Natural killer cell (primary cell): ENCODE data around the gene HMX1. TPM values are rescaled to one million over a fixed set of nuclear protein-coding genes. Genes with fewer than 3 reads are reported as not detected.

Experiments
- ATAC-seq, 3 donors: fragments of 150-1000 bp in 2 of 3; fragments of 200-7000 bp in 1 of 3; cut with Tn5 transposase; 1 replicate in 1 of 3; 2 replicates in 2 of 3; pipeline ENCODE4 v1.10.0; 2021; ENCODE audit warnings: mild to moderate bottlenecking in 2 of 3, moderate library complexity in 2 of 3
- DNase-seq, 2 donors: peaks; one replicate each; pipeline versions ENCODE4 v3.0.0 to v3.0.0-alpha.2; 2013 to 2021; ENCODE audit warnings: mixed read lengths in 1 of 2
- H3K27ac ChIP-seq: one replicate; pipeline ENCODE4 v1.5.1; 2013; ENCODE audit warnings: mild to moderate bottlenecking, low read length
- H3K27me3 ChIP-seq: one replicate; pipeline ENCODE4 v1.6.1; 2013; ENCODE audit warnings: low read length; ENCODE audit not compliant: control insufficient read depth, insufficient read depth
- H3K36me3 ChIP-seq: one replicate; pipeline ENCODE4 v1.6.1; 2013; ENCODE audit warnings: low read length; ENCODE audit not compliant: control insufficient read depth, insufficient read depth
- H3K4me1 ChIP-seq: one replicate; pipeline ENCODE4 v1.6.1; 2013; ENCODE audit warnings: low read length; ENCODE audit not compliant: control insufficient read depth, insufficient read depth
- H3K4me3 ChIP-seq: one replicate; pipeline ENCODE4 v1.5.1; 2013; ENCODE audit warnings: low read length
- H3K9me3 ChIP-seq: one replicate; pipeline ENCODE4 v1.6.1; 2013; ENCODE audit warnings: low read length; ENCODE audit not compliant: control insufficient read depth, insufficient read depth
- H3K27ac Mint-ChIP-seq, 2 donors: one replicate each; pipeline ENCODE4 v1.8.0; 2022; ENCODE audit warnings: mild to moderate bottlenecking in 2 of 2, mixed read lengths in 2 of 2, moderate library complexity in 1 of 2
- H3K27me3 Mint-ChIP-seq, 2 donors: one replicate each; pipeline ENCODE4 v1.8.0; 2022; ENCODE audit warnings: low read depth in 2 of 2, mixed read lengths in 2 of 2
- H3K36me3 Mint-ChIP-seq: one replicate; pipeline ENCODE4 v1.8.0; 2022; ENCODE audit warnings: mixed read lengths
- H3K4me1 Mint-ChIP-seq, 2 donors: one replicate each; pipeline ENCODE4 v1.8.0; 2022; ENCODE audit warnings: mixed read lengths in 2 of 2
- H3K4me3 Mint-ChIP-seq: one replicate; pipeline ENCODE4 v1.8.0; 2022; ENCODE audit warnings: mild to moderate bottlenecking, moderate library complexity, mixed read lengths
- H3K9me3 Mint-ChIP-seq, 2 donors: one replicate each; pipeline ENCODE4 v1.8.0; 2022; ENCODE audit warnings: mixed read lengths in 2 of 2
- CTCF ChIP-seq: fragments of 200-600 bp; IDR thresholded peaks from one replicate; pipeline ENCODE4 v1.8.0; 2022; ENCODE audit warnings: antibody characterized with exemption
- WGBS: methylation state at CpG from one replicate; pipeline ENCODE4 v1.1.7; 2013; ENCODE audit warnings: missing lambda C conversion rate; ENCODE audit not compliant: insufficient coverage; 5-methylcytosine and 5-hydroxymethylcytosine counted together
- intact Hi-C: fragments of 100-400 bp; cut with micrococcal nuclease; formaldehyde crosslinking; loops from one replicate; pipeline ENCODE4 v1.14.2; 2022
- total RNA-seq, 4 donors: library from RNA; stranded (reverse); fragments of 120-200 nt in 1 of 4; gene quantifications; one replicate each; pipeline versions ENCODE4 v1.2.3 to v1.2.4, GENCODE V29; 2013 to 2022

Gene HMX1
- total RNA-seq, 3 donors from 2014 or later (not counting 1 experiment from before 2014, with no cell fraction given): not detected

DNA sequence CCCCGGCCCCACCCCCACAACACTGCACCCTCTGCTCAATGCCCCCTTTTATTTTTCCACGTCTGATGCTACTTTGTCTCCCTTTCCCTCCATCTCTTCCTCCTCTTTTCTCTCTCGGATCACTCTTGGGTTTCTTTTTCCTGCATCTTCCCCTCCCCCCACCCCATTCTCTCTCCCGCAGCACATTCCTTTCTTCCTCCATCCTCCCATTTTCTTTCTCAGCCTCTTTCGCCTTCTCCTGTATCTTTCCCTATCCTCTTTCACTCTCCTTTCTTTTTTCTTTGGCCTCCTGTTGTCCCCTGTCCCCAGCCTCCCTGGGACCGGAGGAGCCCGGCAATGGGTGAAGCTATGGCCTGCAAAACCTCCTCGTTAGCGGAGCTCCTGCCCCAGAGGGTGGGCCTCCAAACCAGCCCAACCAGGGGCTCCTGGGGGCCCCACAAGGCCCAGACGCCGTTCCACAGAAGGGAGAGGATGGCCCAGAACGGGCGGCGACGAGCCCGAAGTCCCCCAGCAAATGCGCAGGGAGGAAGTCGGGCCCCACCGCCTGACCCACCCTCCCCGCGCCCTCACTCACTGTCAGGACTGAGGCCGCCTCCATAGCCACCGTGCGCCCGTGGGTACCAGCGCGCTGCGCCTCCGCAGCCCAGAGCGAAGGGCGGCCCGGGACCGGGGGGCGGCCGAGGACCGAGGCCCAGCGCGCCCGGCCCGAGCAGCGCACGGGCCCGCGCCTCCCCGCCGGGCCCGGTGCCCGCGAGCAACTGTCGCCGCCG lies 807 bp downstream of the HMX1 start:
- Mint-ChIP-seq H3K36me3 (no peaks in the 10 kb centered on the region), H3K4me1 (peaks cover 0 to 4% of the 10 kb centered on the region in 2 donors), H3K27me3 (peaks cover 58 to 64% of the 10 kb centered on the region in 2 donors), H3K4me3 (no peak overlapping the region), H3K9me3 (no peaks in the 10 kb centered on the region), H3K27ac (no peak overlapping the region)
- WGBS: 5% methylated on average over 52 of the region's 52 CpGs
- Histone ChIP-seq H3K27me3 (peaks cover 7% of the 10 kb centered on the region), H3K27ac (no peak overlapping the region), H3K9me3 (no peaks in the 10 kb centered on the region), H3K36me3 (no peaks in the 10 kb centered on the region), H3K4me3 (no peak overlapping the region), H3K4me1 (no peaks in the 10 kb centered on the region)
- DNase-seq (no peak), ATAC-seq (no peak)
- intact Hi-C loops: no loop called here
- TF ChIP-seq CTCF: no peak

DNA sequence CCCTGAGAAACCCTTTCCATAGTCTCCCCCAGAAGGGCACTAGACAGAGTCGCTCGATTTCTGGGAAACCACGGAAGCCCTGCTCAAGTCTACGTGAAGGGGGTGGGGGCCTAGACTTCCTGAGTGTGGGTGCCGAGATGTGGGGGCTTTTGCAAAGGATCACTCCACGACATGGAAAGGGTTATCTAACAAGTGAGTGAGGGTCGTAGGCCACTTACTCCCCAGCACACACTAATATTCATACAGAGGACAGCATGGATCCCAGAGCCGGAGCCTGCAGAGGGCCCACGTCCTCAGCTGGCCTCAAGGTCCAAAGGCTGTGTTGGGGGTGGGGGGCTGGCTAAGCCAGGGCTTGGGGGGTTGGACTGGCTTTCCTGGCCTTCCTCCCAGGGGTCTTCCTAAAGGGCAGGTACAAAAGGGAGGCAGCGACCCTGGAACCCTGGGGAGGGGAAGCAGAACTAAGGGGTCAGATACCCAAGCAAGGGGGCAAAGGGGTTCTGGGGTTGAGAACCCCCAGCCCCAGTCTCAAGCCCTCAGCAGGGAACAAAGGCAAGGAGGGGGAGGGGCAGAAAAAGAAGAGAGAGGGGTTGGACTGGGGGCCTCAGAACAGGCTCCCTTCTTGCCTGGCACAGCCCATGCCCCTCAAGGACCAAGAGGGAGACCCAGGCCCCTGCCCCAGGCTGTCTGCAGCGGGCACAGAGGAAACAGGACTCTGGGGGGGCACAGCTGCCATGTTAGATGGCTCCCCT lies 1.6 kb downstream of the HMX1 start:
- no peak overlapping the region for H3K4me3 ChIP-seq
- no peak for TF ChIP-seq CTCF
- ATAC-seq (no peak), DNase-seq (no peak)
- H3K36me3 Mint-ChIP-seq: no peaks in the 10 kb centered on the region
- intact Hi-C loops: no loop called here
- H3K27me3 ChIP-seq: peaks cover 5% of the 10 kb centered on the region
- no peaks in the 10 kb centered on the region for H3K4me1 ChIP-seq
- no peak overlapping the region for H3K27ac Mint-ChIP-seq
- H3K27me3 Mint-ChIP-seq: peaks cover 52 to 60% of the 10 kb centered on the region in 2 donors
- WGBS: 5% methylated on average over 7 of the region's 11 CpGs
- no peak overlapping the region for H3K27ac ChIP-seq
- H3K9me3 ChIP-seq: no peaks in the 10 kb centered on the region
- peaks cover 0 to 4% of the 10 kb centered on the region in 2 donors for H3K4me1 Mint-ChIP-seq
- H3K36me3 ChIP-seq: no peaks in the 10 kb centered on the region
- H3K4me3 Mint-ChIP-seq: no peak overlapping the region
- no peaks in the 10 kb centered on the region for H3K9me3 Mint-ChIP-seq

DNA sequence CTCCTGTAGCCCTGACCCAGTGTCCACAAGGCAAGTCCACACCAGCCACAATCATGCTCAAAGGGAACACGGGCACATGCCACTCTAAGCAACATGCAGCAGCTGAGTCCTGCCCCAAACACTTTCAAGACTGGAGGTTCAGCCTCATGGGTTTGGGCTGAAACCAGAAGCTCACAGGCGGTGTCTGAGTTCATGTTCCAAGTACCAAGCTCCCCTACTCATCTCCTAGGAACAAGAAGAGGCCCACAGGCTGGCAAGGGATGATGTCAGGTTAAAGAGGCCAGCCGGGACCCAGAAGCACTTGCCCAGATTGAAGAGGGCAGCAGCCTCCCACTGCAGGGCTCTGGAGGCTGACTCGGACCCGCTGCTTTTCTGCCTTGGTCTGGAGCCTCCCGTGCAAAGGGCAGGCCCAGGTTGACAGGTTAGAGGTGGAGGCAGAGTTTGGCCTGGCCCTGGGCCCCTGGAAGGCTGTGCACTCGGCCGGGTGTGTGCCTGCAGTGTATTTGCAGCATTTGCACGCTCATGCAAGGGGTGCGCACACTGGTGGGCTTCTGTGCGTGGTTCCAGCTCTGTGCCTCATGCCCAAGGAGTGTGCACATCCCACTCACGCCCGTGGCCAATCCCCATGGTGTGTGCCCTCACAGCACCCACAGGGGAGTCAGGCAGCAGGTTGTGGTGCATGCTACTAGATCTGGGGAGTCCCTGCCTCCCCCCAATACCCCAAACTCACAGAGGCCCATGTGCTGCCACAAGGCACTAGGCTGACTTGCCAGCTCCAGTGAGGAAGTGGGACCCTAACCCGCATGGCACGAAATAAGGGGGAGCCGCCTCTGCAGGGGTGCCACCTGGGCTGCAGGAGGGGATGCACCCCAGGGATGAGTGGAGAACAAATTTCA lies 2.4 kb downstream of the HMX1 start:
- no peaks in the 10 kb centered on the region for H3K36me3 Mint-ChIP-seq
- no peaks in the 10 kb centered on the region for H3K36me3 ChIP-seq
- peaks cover 0 to 4% of the 10 kb centered on the region in 2 donors for H3K4me1 Mint-ChIP-seq
- no peak overlapping the region for H3K27ac ChIP-seq
- peaks cover 52 to 62% of the 10 kb centered on the region in 2 donors for H3K27me3 Mint-ChIP-seq
- no peak for ATAC-seq
- intact Hi-C loops: no loop called here
- no peaks in the 10 kb centered on the region for H3K9me3 Mint-ChIP-seq
- peaks cover 5% of the 10 kb centered on the region for H3K27me3 ChIP-seq
- H3K4me3 ChIP-seq: no peak overlapping the region
- 25% methylated on average over 16 of the region's 16 CpGs for WGBS
- H3K27ac Mint-ChIP-seq: no peak overlapping the region
- DNase-seq: no peak
- no peak overlapping the region for H3K4me3 Mint-ChIP-seq
- H3K4me1 ChIP-seq: no peaks in the 10 kb centered on the region
- no peaks in the 10 kb centered on the region for H3K9me3 ChIP-seq
- no peak for TF ChIP-seq CTCF
